A204.1 (cell line): ENCODE results near the gene SPATA1.

Experiments used
- FAIRE-seq: peaks from 2 replicates; lab custom pipeline; 2012; peaks lifted over from hg19 to GRCh38; lab: Jason Lieb, UNC

The SPATA1 gene

GRCh38 chr1:84597011-84597410 is 90.8 kb downstream of the SPATA1 start:
- FAIRE-seq: no peak

- no peak for FAIRE-seq
These were observed 92.2 kb downstream of the SPATA1 start for GRCh38 chr1:84598418-84598817.

GRCh38 chr1:84598846-84599741 is 92.9 kb downstream of the SPATA1 start:
- FAIRE-seq: peak; percentile 90

- no peak for FAIRE-seq
These were observed 94.6 kb downstream of the SPATA1 start for GRCh38 chr1:84600796-84601195.

- no peak for FAIRE-seq
These were observed 97.0 kb downstream of the SPATA1 start for GRCh38 chr1:84603223-84603622.

GRCh38 chr1:84603941-84604830 is 98.0 kb downstream of the SPATA1 start:
- peak; percentile 85 for FAIRE-seq

GRCh38 chr1:84605157-84605556 is 99.0 kb downstream of the SPATA1 start:
- no peak for FAIRE-seq

- FAIRE-seq: no peak
These were observed 100.8 kb downstream of the SPATA1 start for GRCh38 chr1:84606977-84607376.

- no peak for FAIRE-seq
These were observed 104.9 kb downstream of the SPATA1 start for GRCh38 chr1:84611091-84611490.

- FAIRE-seq: no peak
These were observed 105.6 kb downstream of the SPATA1 start for GRCh38 chr1:84611796-84612195.

GRCh38 chr1:84613026-84613425 is 106.8 kb downstream of the SPATA1 start:
- FAIRE-seq: no peak

- no peak for FAIRE-seq
These were observed 107.7 kb downstream of the SPATA1 start for GRCh38 chr1:84613887-84614286.

- no peak for FAIRE-seq
These were observed 109.6 kb downstream of the SPATA1 start for GRCh38 chr1:84615790-84616189.
